Activated T-cell treated with anti-CD3 and anti-CD28 coated beads for 24 hours (primary cell): ENCODE data around the gene TCP1.
"Not testable (repeated sequence)": the region's sequence is repeated elsewhere in the genome, so short reads cannot be mapped to it uniquely, and the experiment has no call there.

Experiments used
- DNase-seq: peaks from one replicate; pipeline ENCODE4 v3.0.0-alpha.2; 2020; ENCODE audit warnings: low read depth

TCP1 gene

DNA sequence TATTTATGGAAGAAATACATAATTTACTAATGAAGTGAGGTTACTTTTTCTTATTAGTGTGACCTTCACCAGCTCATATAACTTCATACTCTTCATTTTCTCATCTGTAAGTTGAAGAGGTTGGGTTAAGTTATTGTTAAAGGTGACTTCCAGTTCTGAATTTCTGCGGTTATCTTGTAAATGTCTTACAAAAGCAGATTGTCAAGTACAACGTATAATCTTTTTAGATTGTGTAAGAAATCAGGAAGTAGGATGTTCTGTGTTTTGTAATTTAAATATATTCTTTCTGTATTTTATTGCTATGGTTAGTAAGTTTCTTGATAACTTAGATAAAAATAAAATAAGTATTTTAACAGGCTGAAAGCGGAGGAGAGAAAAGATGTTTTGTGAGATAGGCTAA, 50.1 kb downstream of the TCP1 start:
- DNase-seq, result no peak

DNA sequence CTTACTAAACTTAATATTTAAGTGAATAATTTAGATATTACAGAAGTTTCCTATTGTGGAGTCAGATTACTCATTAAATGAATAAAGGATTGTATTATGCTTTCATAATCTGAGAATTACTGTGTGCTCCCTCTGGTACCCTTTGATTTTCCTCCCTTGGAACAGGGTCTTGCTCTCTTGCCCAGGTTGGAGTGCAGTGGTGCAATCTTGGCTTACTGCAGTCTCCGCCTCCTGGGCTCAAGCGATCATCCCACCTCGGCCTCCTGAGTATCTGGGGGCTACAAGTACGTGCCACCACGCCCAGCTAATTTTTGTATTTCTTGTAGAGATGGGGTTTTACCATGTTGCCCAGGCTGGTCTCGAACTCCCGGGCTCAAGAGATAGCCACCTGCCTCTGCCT, 52.5 kb downstream of the TCP1 start:
- DNase-seq, result no peak

DNA sequence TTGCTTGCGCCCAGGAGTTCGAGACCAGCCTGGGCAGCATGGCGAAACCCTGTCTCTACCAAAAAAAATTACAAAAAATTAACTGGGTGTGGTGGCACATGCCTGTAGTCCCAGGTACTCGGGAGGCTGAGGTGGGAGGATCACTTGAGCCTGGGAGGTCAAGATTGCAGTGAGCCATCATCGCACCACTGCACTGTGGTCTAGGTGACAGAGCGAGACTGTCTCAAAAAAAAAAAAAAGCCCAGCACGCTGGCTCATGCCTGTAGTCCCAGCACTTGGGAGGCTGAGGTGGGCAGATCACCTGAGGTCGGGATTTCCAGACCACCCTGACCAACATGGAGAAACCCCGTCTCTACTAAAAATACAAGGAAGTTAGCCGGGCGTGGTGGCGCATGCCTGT, 56.0 kb downstream of the TCP1 start:
- not testable (repeated sequence) for DNase-seq

DNA sequence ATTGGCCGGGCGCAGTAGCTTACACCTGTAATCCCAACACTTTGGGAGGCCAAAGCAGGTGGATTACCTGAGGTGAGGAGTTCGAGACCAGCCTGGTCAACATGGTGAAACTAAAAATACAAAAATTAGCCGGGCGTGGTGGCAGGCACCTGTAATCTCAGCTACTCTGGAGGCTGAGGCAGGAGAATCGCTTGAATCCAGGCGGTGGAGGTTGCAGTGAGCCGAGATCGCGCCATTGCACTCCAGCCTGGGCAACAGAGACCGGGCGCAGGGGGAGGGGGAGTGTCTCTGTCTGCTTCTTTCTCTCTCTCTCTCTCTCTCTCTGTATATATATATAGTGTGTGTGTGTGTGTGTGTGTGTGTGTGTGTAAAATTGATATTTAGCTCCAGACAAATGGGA, 56.9 kb downstream of the TCP1 start:
- DNase-seq, result not testable (repeated sequence)

DNA sequence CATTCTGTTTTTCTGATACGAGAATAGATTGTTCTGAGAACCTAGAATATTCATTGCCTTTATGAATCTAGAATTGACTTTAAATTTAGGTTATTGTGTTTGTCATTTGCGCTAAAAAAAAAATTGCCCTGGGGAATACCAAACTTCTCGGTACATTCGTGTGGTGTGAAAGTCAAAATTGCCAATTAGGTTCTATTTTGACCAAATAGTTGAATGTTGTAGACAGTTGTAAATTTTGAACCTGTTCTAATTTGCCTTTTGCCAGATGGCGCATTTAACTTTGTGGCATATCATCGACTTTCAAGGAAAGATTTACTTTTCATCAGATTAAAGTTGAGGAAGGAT, 59.1 kb downstream of the TCP1 start:
- DNase-seq, result no peak

DNA sequence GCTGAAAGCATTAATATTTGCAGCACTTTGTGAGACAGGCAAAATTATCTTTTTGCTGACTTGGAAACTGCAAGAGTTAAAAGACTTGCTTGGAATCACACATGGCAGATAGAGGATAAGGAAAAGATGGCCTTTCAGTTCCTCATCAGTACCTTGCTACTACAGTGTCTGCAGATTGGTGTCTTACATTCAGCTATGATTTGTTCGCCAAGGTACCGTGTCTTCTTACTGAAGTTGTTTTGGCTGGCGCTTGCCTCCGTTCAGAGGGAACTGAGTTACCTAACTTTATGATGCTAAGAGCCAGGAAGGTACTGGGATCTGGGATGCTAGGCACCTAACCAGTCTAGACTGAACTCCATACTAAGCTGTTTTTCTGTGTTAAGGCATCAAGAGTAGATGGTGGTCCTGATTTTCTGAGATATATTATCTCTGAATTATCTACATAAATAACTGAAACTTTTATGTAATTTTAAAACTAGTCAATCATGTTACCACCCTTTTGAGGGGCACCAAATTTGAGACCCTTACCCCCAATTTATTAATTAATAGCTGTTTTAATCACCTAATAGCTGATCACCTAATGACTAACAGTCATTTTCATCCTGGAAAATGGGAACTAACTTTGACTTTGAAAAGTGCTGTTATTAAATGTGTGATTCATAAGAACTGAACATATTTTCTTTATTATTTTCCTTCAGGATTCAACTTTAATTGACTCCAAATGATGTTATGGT, 59.6 kb downstream of the TCP1 start:
- no peak for DNase-seq

DNA sequence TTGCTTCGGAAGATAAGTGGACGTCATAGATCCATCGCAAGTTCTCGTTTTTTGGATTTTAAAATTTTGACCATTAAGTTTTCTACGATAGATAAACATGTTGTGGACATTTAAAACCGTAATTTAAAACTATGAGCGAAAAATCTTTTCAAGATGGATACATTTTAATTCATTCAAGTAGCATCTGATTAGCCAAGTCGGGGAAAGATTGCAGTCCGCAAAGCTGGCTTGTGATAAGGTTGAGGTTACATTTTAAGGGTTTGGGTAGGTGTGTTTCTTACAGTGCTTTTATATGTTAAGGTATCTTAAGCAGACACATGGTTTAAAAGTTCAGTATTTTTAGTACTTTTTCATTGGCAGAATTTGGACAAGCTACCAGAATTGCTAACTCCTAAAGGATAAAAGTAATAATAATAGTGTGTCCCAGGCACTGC, 60.9 kb downstream of the TCP1 start:
- DNase-seq, result no peak
